SJCRH30 (cell line): Measurements from ENCODE around the gene KRT83. TPM values are rescaled to one million over a fixed set of nuclear protein-coding genes. Genes with fewer than 3 reads are reported as not detected.

ENCODE experiments used
- DNase-seq, 2 experiments: peaks; one replicate each; pipeline ENCODE4 v3.0.0-alpha.2; 2015 to 2020
- H3K27ac ChIP-seq: fragments of 250-450 bp; sonication (Bioruptor Pico); 2 replicates; pipeline ENCODE4 v1.5.1; 2020; ENCODE audit warnings: mild to moderate bottlenecking, moderate library complexity
- H3K27me3 ChIP-seq: fragments of 250-450 bp; sonication (Bioruptor Pico); 2 replicates; pipeline ENCODE4 v1.5.1; 2020; ENCODE audit warnings: mild to moderate bottlenecking, moderate library complexity
- H3K36me3 ChIP-seq: fragments of 250-450 bp; sonication (Bioruptor Pico); 2 replicates; pipeline ENCODE4 v1.5.1; 2020; ENCODE audit warnings: mild to moderate bottlenecking, moderate library complexity
- H3K4me1 ChIP-seq: fragments of 250-450 bp; sonication (Bioruptor Pico); 2 replicates; pipeline ENCODE4 v1.5.1; 2020; ENCODE audit warnings: mild to moderate bottlenecking, moderate library complexity
- H3K4me3 ChIP-seq: fragments of 250-450 bp; sonication (Bioruptor Pico); 2 replicates; pipeline ENCODE4 v1.5.1; 2020; ENCODE audit warnings: mild to moderate bottlenecking, moderate library complexity
- H3K9me3 ChIP-seq: fragments of 250-450 bp; sonication (Bioruptor Pico); replicated peaks from 2 replicates; pipeline ENCODE4 v1.5.1; 2020; ENCODE audit warnings: mild to moderate bottlenecking, moderate library complexity
- total RNA-seq: library from RNA; depleted of rRNA; stranded (reverse); fragments of >200 nt; shearing (Covaris generic); gene quantifications from 2 replicates; pipeline ENCODE4 v1.2.3, GENCODE V29; 2014; rRNA removed

The KRT83 gene
- not detected in 2 replicates for total RNA-seq

DNA sequence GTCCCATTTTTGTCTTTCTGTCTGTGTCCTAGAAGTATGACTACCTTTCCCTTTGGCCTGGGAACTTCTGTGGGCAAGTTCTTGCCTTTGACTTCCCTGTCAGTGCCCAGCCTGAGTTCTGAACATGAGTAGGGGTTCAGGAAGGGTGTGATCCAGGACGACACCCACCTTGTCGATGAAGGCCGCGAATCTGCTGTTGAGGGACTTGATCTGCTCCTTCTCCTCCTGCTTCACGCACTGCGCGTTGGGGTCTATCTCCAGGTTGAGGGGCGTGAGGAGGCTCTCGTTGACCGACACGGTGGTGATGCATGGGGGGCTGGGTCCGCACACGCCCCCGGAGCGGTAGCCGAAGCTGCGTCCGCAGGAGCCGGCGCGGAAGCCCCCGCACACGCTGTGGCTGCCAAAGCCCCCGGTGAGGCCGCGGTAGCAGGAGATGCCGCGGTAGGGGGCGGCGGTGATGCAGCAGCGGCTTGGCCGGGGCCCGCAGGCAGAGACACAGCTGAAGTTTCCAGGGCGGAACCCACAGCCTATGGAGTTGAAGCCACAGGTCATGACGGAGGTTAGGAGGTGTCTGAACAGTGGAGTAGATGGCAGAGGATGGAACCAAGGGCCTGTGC is at the start of gene KRT83:
TSS of gene KRT83 (minus strand) at position 615 of the 617 bp plus-strand sequence. CDS start at position 552, 63 bp downstream.
- no peak for DNase-seq
- H3K4me1 ChIP-seq = no peaks in the 10 kb centered on the region
- H3K27me3 ChIP-seq = no peaks in the 10 kb centered on the region
- no peaks in the 10 kb centered on the region for H3K36me3 ChIP-seq
- no peak within 1 kb of the TSS for H3K27ac ChIP-seq
- no peaks in the 10 kb centered on the region for H3K9me3 ChIP-seq
- no peak within 1 kb of the TSS for H3K4me3 ChIP-seq

DNA sequence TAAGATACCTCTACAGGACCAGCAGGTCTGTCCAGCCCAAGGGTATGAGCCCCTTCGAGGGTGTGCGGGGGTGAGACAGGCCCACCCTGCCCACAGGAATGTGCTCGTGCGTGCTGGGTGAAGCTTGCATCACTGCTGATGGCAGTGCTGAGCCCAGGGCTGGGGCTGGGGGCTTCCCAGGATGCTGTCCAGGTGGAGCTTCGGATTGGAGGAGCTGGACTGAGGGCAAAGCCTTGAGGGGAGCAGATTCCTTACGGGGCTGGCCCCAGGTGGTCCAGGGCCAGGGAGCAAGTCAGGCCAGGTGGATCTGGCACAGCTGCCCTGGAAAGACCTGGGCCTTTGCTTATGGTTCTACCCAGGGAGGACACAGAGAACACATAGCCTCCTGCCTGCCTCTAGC is 48.6 kb upstream of the KRT83 start:
- no peak overlapping the region for H3K4me3 ChIP-seq
- no peak for DNase-seq
- H3K36me3 ChIP-seq = no peaks in the 10 kb centered on the region
- H3K4me1 ChIP-seq = no peaks in the 10 kb centered on the region; the same call in 1 of the 2 replicates
- H3K27ac ChIP-seq = no peak overlapping the region
- H3K9me3 ChIP-seq = no peaks in the 10 kb centered on the region
- H3K27me3 ChIP-seq = no peaks in the 10 kb centered on the region

DNA sequence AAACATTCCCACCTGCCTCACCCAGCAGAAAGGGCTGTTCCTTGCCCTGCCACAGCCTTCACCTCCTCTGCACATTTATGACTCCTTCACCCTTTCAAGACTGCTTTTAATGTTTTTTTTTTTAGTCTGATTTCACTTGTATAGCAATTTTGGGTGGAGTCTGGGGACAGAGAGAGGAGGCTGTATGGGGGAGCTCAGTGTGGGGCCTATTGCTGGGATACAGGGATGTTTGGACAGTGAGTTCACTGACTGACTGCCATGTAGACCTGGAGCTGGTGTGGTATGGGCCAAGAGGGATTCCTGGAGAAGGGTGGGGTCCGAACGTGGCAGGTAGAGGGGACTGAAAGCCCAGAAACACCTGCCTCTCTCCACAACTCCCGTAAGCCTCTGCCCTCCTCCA is 48.0 kb upstream of the KRT83 start:
- H3K4me1 ChIP-seq = no peaks in the 10 kb centered on the region; the same call in 1 of the 2 replicates
- no peaks in the 10 kb centered on the region for H3K27me3 ChIP-seq
- no peak overlapping the region for H3K27ac ChIP-seq
- no peak for DNase-seq
- no peak overlapping the region for H3K4me3 ChIP-seq
- H3K36me3 ChIP-seq = no peaks in the 10 kb centered on the region
- no peaks in the 10 kb centered on the region for H3K9me3 ChIP-seq

DNA sequence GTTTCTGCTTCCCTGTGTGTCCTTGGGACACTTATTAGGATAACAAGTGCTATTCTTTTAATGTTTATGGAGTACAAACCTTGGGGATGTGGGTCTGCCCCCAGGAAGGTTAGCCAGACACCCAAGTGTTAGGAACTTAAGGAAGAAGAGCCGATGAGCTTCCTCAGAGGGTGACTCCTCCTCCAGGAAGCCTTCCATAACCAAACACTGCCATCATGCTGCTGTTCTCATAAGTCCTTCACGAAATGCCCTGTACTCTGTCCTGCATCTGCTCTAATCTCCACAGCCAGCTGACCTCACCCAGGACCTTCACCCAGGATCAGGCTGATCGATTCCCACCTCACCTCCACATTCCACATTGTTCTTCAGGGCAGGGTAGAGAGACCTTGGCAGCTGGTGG is 47.3 kb upstream of the KRT83 start:
- H3K27me3 ChIP-seq = no peaks in the 10 kb centered on the region
- no peak for DNase-seq
- H3K36me3 ChIP-seq = no peaks in the 10 kb centered on the region
- no peaks in the 10 kb centered on the region for H3K9me3 ChIP-seq
- no peaks in the 10 kb centered on the region; the same call in 1 of the 2 replicates for H3K4me1 ChIP-seq
- no peak overlapping the region for H3K4me3 ChIP-seq
- no peak overlapping the region for H3K27ac ChIP-seq

DNA sequence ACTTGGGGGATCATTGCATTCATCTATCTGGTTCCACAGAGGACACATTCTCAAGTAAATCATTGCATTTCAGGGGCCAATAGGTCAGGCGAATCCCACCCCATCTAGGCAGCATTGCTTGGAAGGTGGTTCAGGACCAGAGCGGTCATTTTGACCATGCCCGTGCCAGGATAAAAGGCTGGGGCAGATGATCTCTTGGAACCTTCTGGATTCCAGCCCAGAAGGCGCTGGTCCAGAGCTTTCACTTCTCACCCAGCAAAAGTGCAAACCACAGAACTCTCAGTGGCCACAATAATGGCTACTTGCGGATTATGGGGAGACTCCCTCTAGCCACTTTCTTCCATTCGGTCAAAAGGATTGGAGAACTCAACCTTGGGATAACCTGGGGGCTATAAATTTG is 46.7 kb upstream of the KRT83 start:
- Histone ChIP-seq H3K9me3 (no peaks in the 10 kb centered on the region), H3K27me3 (no peaks in the 10 kb centered on the region), H3K27ac (no peak overlapping the region), H3K36me3 (no peaks in the 10 kb centered on the region), H3K4me3 (no peak overlapping the region), H3K4me1 (no peaks in the 10 kb centered on the region; the same call in 1 of the 2 replicates)
- no peak for DNase-seq

DNA sequence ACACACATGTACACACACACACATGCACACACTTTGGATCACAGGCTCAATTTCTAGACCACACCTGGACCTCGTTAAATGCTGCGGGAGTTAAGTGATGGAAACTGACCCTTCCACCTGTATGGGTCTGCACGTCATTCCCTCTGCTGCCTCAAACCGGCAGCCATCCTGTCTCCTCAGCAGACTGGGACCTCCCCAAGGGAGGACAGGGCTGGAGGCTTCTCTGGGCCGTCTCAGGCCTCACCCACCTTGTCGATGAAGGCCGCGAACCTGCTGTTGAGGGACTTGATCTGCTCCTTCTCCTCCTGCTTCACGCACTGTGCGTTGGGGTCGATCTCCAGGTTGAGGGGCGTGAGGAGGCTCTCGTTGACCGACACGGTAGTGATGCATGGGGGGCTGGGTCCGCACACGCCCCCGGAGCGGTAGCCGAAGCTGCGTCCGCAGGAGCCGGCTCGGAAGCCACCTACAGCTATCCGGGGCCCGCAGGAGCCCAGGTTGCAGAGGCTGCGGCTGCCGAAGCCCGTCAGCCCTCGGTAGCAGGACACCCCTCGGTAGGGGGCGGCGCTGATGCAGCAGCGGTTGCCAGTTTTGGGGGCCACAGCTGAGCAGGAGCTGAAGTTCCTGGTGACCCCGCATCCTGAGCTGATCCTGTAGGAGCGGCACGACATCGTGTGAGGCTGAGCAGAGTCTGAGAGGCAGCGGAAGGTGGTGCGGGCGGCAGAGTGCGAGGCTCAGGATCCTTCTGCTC is 45.7 kb upstream of the KRT83 start, which contains the start of gene KRT85:
TSS of gene KRT85 (minus strand) at position 744 of the 748 bp plus-strand sequence. CDS start at position 668, 76 bp downstream.
- no peaks in the 10 kb centered on the region for H3K9me3 ChIP-seq
- no peak for DNase-seq
- H3K27ac ChIP-seq = no peak within 1 kb of the TSS
- no peak within 1 kb of the TSS for H3K4me3 ChIP-seq
- H3K4me1 ChIP-seq = no peaks in the 10 kb centered on the region; the same call in 1 of the 2 replicates
- no peaks in the 10 kb centered on the region for H3K36me3 ChIP-seq
- H3K27me3 ChIP-seq = no peaks in the 10 kb centered on the region

DNA sequence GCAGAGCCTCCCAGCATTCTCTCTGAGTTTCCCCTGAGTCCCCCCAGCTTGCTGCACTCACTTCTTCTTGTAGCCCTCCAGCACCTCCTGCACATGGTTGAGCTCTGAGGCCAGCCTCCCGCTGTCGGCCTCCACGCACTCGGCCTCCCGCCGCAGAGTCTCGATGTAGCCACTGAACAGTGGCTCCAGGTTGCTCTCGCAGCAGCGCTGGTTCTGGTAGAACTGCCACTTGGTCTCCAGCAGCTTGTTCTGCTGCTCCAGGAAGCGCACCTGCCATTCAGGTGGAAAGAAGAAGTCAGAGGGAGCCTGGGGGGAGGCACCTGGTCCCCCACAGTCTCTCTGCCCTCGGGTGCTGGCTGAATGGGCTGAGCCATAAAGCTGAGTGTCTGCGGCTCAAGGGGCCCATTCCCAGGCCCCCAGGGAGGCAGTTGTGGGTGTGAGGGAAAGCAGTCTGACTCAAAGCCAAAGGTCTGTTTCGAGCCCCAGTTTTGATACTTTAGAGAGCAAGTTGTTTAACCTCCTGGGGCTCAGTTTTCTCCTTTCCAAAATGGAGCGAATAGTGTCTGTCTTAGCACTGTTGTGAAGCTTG is 43.8 kb upstream of the KRT83 start:
- H3K27me3 ChIP-seq = no peaks in the 10 kb centered on the region
- no peak overlapping the region for H3K4me3 ChIP-seq
- no peak overlapping the region for H3K27ac ChIP-seq
- peaks cover 14% of the 10 kb centered on the region; the same call in 1 of the 2 replicates for H3K4me1 ChIP-seq
- no peaks in the 10 kb centered on the region for H3K36me3 ChIP-seq
- H3K9me3 ChIP-seq = no peaks in the 10 kb centered on the region
- no peak for DNase-seq

DNA sequence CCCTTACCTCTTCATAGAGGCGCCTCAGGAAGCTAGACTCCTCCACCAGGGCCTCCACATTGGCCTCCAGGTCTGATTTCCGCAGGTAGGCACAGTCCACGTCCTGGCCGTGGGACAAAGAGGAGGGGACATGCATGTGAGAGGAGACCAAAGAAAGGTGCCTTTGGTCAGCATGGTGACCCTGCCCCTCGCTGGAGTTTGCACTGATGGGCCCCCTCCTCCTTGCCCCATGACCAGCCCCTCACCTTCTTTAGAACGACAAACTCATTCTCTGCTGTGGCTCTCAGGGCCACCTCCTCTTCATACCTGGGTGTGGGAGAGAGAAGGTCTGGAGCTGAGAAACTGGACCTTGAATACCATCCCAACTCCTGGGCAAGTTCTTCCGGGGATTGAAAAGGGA is 42.9 kb upstream of the KRT83 start:
- no peak overlapping the region for H3K27ac ChIP-seq
- no peaks in the 10 kb centered on the region for H3K9me3 ChIP-seq
- no peaks in the 10 kb centered on the region for H3K27me3 ChIP-seq
- no peak for DNase-seq
- H3K36me3 ChIP-seq = no peaks in the 10 kb centered on the region
- H3K4me1 ChIP-seq = peaks cover 14% of the 10 kb centered on the region
- H3K4me3 ChIP-seq = no peak overlapping the region

DNA sequence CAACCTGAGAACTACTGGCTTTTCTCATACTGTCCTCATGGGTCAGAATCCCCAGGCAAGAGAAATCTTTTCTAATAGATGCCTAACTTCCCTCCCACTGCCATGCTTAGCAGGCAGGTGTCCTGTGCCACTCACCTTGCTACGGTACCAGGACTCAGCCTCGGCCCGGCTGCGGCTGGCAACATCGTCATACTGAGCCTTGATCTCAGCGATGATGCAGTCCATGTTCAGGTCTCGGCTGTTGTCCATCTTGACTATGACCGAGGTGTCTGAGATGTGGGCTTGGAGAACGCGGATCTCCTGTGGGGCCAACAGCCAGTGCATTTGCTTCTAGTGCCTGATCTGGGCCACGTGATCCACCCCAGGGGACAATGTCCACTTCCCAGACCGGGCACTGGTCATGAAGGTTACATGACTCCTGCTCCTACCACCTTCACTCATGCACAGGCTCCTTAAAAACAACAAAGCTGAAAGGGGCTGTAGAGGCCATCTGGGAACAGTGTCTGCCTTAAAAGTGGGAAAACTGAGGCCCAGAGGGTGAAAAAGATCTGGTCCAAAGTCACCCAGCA is 42.0 kb upstream of the KRT83 start:
- no peaks in the 10 kb centered on the region for H3K27me3 ChIP-seq
- H3K4me3 ChIP-seq = no peak overlapping the region
- H3K36me3 ChIP-seq = no peaks in the 10 kb centered on the region
- peaks cover 23% of the 10 kb centered on the region for H3K4me1 ChIP-seq
- DNase-seq = no peak
- no peak overlapping the region for H3K27ac ChIP-seq
- no peaks in the 10 kb centered on the region for H3K9me3 ChIP-seq

DNA sequence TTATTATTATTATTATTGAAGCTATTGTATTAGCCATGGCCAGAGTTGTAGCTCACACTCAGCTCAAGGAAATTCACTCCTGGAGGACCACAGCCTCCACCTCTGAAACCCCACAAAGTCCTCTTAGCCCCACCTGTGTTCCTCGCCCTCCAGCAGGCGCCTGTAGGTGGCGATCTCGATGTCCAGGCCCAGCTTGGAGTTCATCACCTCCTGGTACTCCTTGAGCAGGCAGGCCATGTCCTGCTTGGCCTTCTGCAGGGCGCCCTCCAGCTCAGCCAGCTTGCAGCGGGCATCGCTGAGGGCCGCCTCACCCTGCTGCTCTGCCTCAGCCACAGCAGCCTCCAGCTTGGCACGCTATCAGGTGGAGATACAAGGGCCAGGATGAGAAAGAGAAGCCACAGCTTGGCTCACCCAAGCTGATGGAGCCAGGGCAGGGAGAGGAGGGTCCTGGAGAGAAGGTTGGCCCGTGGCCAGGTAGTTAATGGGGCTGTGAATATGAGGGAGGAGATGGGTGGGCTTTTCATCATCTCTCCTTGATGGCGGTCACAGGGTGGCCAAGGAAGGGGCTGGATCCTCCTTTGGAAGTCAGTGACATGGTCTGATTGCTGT is 41.0 kb upstream of the KRT83 start:
- Histone ChIP-seq H3K4me1 (peaks cover 24% of the 10 kb centered on the region), H3K9me3 (no peaks in the 10 kb centered on the region), H3K27ac (no peak overlapping the region), H3K4me3 (no peak overlapping the region), H3K36me3 (no peaks in the 10 kb centered on the region), H3K27me3 (no peaks in the 10 kb centered on the region)
- DNase-seq = no peak

DNA sequence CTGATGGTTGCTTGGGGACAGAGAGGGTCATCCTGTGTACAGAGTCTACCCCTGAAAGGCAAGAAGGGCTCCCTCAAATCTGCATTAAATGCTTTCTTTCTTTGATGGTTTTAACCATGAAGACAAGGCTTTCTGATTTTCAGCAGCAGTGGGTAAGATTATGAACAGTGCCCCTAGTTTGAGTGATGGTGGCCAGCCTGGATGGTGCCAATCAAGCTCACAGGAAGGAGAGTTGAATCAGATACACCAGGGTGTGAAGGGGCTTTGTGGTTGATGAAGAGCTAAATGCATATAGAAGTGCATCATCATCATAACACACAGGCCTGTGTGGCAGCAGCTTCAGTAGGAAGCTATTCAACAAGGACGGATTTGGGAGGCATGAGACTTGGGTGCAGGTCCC is 40.4 kb upstream of the KRT83 start:
- peaks cover 24% of the 10 kb centered on the region for H3K4me1 ChIP-seq
- H3K27ac ChIP-seq = no peak overlapping the region
- DNase-seq = no peak
- H3K4me3 ChIP-seq = no peak overlapping the region
- no peaks in the 10 kb centered on the region for H3K9me3 ChIP-seq
- H3K36me3 ChIP-seq = no peaks in the 10 kb centered on the region
- H3K27me3 ChIP-seq = no peaks in the 10 kb centered on the region

DNA sequence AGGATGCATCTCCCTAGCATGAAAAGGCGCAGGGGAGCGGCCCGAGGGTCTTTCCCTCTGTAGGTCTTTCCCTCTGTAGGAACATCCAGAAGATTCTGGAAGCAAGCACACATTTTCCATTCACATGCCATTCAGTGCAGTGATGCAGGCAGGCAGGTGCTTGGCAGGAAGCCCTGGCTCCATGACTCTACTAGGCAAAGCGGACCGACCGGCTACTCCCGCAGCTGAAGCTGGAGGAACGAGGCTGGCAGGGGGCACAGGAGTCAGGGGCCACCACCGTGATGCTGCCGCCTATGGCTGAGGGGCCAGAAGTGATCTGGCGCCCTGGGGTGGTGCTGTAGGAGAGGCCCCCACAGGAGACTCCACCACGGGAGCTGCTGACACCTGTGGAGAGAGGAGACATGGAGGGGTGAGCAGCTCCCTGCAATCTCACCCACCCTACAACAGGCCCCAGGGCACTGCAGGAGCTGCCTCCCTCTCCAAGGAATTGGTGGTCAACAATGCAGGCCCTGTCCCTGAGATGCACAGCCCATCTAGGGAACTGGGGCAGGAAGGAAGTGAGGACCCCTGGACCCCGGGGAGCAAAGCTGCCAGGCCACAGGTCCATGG is 39.6 kb upstream of the KRT83 start:
- Histone ChIP-seq H3K9me3 (no peaks in the 10 kb centered on the region), H3K27ac (no peak overlapping the region), H3K27me3 (no peaks in the 10 kb centered on the region), H3K4me1 (peaks cover 24% of the 10 kb centered on the region), H3K4me3 (no peak overlapping the region), H3K36me3 (no peaks in the 10 kb centered on the region)
- DNase-seq = peak; percentile 26 to 38

DNA sequence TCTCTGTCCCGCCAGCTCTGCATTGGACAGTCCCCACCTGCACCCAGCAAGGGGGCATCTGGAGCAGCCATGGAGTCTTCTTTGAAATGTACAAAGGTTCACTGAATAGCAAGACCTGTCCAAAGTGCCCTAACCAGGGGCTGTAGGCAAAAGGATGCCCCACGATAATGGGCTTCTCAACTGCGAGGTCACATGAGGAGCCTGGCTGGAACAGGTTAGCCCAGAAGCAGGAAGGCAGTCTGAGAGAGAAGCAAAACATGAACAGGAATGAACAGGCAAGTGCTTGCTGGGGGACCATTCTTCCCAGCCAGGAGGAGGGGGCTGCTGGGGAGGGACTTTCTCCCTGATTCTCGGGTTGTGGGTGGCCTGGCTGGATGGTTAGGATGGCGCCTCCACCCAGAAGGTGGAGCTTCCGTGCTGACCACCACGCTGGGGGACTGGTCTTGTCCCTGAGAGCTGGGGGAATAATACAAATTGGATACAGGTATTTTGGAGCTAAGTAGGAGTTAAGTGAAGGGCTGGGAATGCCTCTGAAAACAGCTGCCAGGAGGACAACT is 39.0 kb upstream of the KRT83 start:
- H3K4me3 ChIP-seq = no peak overlapping the region
- H3K27me3 ChIP-seq = no peaks in the 10 kb centered on the region
- peaks cover 26% of the 10 kb centered on the region for H3K4me1 ChIP-seq
- no peaks in the 10 kb centered on the region for H3K9me3 ChIP-seq
- DNase-seq = no peak
- no peaks in the 10 kb centered on the region for H3K36me3 ChIP-seq
- H3K27ac ChIP-seq = no peak overlapping the region

DNA sequence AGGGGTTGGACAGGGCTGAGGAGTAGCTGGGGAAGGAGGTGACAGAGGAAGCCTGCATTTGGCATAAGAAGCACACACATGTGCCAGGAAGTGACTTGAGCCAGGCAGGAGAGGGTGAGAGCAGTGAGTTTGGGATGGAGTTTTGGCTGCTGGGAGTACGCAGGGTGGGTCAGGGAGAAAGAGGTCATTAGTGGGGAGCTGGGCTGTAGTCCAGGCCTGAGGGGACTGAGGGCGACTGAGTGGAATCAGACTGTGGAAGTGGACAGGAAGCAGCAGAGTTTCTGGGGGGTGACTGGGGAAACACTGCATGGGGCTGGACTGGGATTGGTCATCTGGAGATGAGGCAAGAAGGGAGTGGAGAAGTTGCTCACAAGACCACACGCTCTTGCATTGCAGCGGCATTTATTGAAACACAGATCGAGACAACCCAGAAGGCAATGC is 38.4 kb upstream of the KRT83 start:
- no peak for DNase-seq
- no peaks in the 10 kb centered on the region for H3K9me3 ChIP-seq

More for the DNA sequence above, 38.4 kb upstream of the KRT83 start:
- no peaks in the 10 kb centered on the region for H3K27me3 ChIP-seq
- no peak overlapping the region for H3K4me3 ChIP-seq
- no peaks in the 10 kb centered on the region for H3K36me3 ChIP-seq
- peaks cover 30% of the 10 kb centered on the region for H3K4me1 ChIP-seq
- H3K27ac ChIP-seq = no peak overlapping the region
